ENCODE data around the gene ALK. TPM values are rescaled to one million over a fixed set of nuclear protein-coding genes. Genes with fewer than 3 reads are reported as not detected.

Gene ALK
- polyA plus RNA-seq, 1 of the 3 experiments (the other 2 are of a cell fraction): 0.30 TPM

- no peak for DNase-seq
- POLR2A ChIA-PET: no interaction called here
- Histone ChIP-seq H3K36me3 (replicated peaks in 1 of 2; ENCODE audit: control insufficient read depth in 1 of 2, insufficient read depth in 2 of 2, low read length in 1 of 2) (peaks cover 0 to 15% of the 10 kb centered on the region in 2 experiments), H3K9me2 (no peaks in the 10 kb centered on the region), H3F3A (replicated peaks; ENCODE audit: insufficient read depth) (no peaks in the 10 kb centered on the region), H3K9me3 (no peaks in the 10 kb centered on the region), H3K4me1 (ENCODE audit: control insufficient read depth in 1 of 2, insufficient read depth in 2 of 2, low read depth in 1 of 2, low read length in 1 of 2) (peaks cover 0 to 5% of the 10 kb centered on the region in 2 experiments; a peak in 1 of 4 replicates), H3K27me3 (ENCODE audit: insufficient read depth) (no peaks in the 10 kb centered on the region; the same call in 1 of the 2 replicates), H3K79me2 (ENCODE audit: insufficient read depth) (no peaks in the 10 kb centered on the region), H3K4me2 (no peak overlapping the region), H4K20me1 (ENCODE audit: insufficient read depth) (no peaks in the 10 kb centered on the region), H3K9ac (no peak overlapping the region), H3K27ac (ENCODE audit: low read depth in 2 of 2, low read length in 1 of 2) (no peak overlapping the region), H3K4me3 (ENCODE audit: low read depth in 2 of 2, low read length in 1 of 2) (no peak overlapping the region), H2AFZ (ENCODE audit: low read depth) (no peak overlapping the region)
- WGBS (ENCODE audit: low lambda C conversion rate): 48% methylated on average over 5 of the region's 5 CpGs
- TF ChIP-seq EZH2phosphoT487 (IDR thresholded peaks at IDR 0.05; ENCODE audit: borderline replicate concordance, low read depth) (no peak), NFIC (IDR thresholded peaks at IDR 0.05; ENCODE audit: borderline replicate concordance) (no peak), CHD2 (IDR thresholded peaks at IDR 0.05; ENCODE audit: low read length, partially characterized antibody) (no peak), CTCF (IDR thresholded peaks at IDR 0.05) (no peak), EP300 (IDR thresholded peaks at IDR 0.05; ENCODE audit: borderline replicate concordance in 1 of 2, low read depth in 1 of 2, low read length in 1 of 2) (no peak), TEAD4 (IDR thresholded peaks at IDR 0.05; ENCODE audit: borderline replicate concordance, insufficient read depth) (no peak), RAD21 (IDR thresholded peaks at IDR 0.05; ENCODE audit: low read length) (no peak)
- CTCF ChIA-PET: interaction anchor here (1.0 kb wide), 1 partner anchor 128 kb away, joined by 3 read pairs; no protein-coding TSS in a partner anchor
Observed at GRCh38 chr2:29694741-29695140, 226.6 kb downstream of the ALK start.

- CTCF ChIA-PET: interaction anchor here (1.1 to 2.3 kb wide), 2 partner anchors 11 to 425 kb away, joined by 3 to 6 read pairs; no protein-coding TSS in a partner anchor
- WGBS (ENCODE audit: low lambda C conversion rate): 98% methylated on average over 2 of the region's 2 CpGs
- H3K4me3 ChIP-seq (ENCODE audit: low read depth in 2 of 2, low read length in 1 of 2): no peak overlapping the region
Observed at GRCh38 chr2:29691391-29691950, 229.9 kb downstream of the ALK start.

More at GRCh38 chr2:29691391-29691950, 229.9 kb downstream of the ALK start:
- TF ChIP-seq TCF12 (IDR thresholded peaks at IDR 0.05) (no peak), JUND (IDR thresholded peaks at IDR 0.05) (no peak), MXI1 (IDR thresholded peaks at IDR 0.05; ENCODE audit: low read depth, low read length) (no peak), FOXM1 (IDR thresholded peaks at IDR 0.05; ENCODE audit: low read depth) (no peak), FOSL2 (IDR thresholded peaks at IDR 0.05; ENCODE audit: borderline replicate concordance, low read depth) (no peak), EP300 (IDR thresholded peaks at IDR 0.05; ENCODE audit: borderline replicate concordance in 1 of 2, low read depth in 1 of 2, low read length in 1 of 2) (no peak), TEAD4 (IDR thresholded peaks at IDR 0.05; ENCODE audit: borderline replicate concordance, insufficient read depth) (no peak), PBX3 (IDR thresholded peaks at IDR 0.05) (no peak)
- Histone ChIP-seq H2AFZ (ENCODE audit: low read depth) (no peak overlapping the region), H3K79me2 (ENCODE audit: insufficient read depth) (no peaks in the 10 kb centered on the region), H3K4me2 (no peak overlapping the region), H4K20me1 (ENCODE audit: insufficient read depth) (no peaks in the 10 kb centered on the region), H3K4me1 (ENCODE audit: control insufficient read depth in 1 of 2, insufficient read depth in 2 of 2, low read depth in 1 of 2, low read length in 1 of 2) (peaks cover 0 to 25% of the 10 kb centered on the region in 2 experiments; a peak in 1 of 4 replicates), H3K27ac (ENCODE audit: low read depth in 2 of 2, low read length in 1 of 2) (no peak overlapping the region; a peak in 1 of 4 replicates), H3K27me3 (ENCODE audit: insufficient read depth) (peaks cover 5% of the 10 kb centered on the region), H3K9me2 (no peaks in the 10 kb centered on the region), H3K9me3 (no peaks in the 10 kb centered on the region), H3K9ac (no peak overlapping the region), H3K36me3 (replicated peaks in 1 of 2; ENCODE audit: control insufficient read depth in 1 of 2, insufficient read depth in 2 of 2, low read length in 1 of 2) (peaks cover 0 to 15% of the 10 kb centered on the region in 2 experiments), H3F3A (replicated peaks; ENCODE audit: insufficient read depth) (no peaks in the 10 kb centered on the region)
- no peak for DNase-seq
- POLR2A ChIA-PET: no interaction called here
